Smooth muscle cell (in vitro differentiated cells): ENCODE data around the gene CERK. TPM values are rescaled to one million over a fixed set of nuclear protein-coding genes. Genes with fewer than 3 reads are reported as not detected.

Source experiments
- DNase-seq: peaks from one replicate; lab custom pipeline; 2025; ENCODE audit not compliant: unreplicated experiment; lab: John Stamatoyannopoulos, UW
- H2AFZ ChIP-seq: fragments of 200-600 bp; sonication (generic); 2 replicates; pipeline ENCODE4 v1.6.0; 2016; ENCODE audit warnings: antibody characterized with exemption, low read depth, mild to moderate bottlenecking
- H3F3A ChIP-seq: fragments of 200-600 bp; sonication (generic); 2 replicates; pipeline ENCODE4 v1.6.0; 2017; ENCODE audit warnings: antibody characterized with exemption, low read depth
- H3K27ac ChIP-seq: fragments of 200-600 bp; sonication (generic); 2 replicates; pipeline ENCODE4 v1.5.1; 2016; ENCODE audit warnings: low read depth, mild to moderate bottlenecking
- H3K27me3 ChIP-seq: fragments of 200-600 bp; sonication (generic); 2 replicates; pipeline ENCODE4 v1.6.1; 2016; ENCODE audit warnings: low read depth, mild to moderate bottlenecking
- H3K36me3 ChIP-seq: fragments of 200-600 bp; sonication (generic); 2 replicates; pipeline ENCODE4 v1.5.1; 2016; ENCODE audit warnings: low read depth
- H3K4me1 ChIP-seq: fragments of 200-600 bp; sonication (generic); 2 replicates; pipeline ENCODE4 v1.5.1; 2016; ENCODE audit warnings: low read depth
- H3K4me2 ChIP-seq: fragments of 200-600 bp; sonication (generic); 2 replicates; pipeline ENCODE4 v1.6.0; 2016; ENCODE audit warnings: mild to moderate bottlenecking
- H3K4me3 ChIP-seq: fragments of 200-600 bp; sonication (generic); 2 replicates; pipeline ENCODE4 v1.5.1; 2016; ENCODE audit warnings: mild to moderate bottlenecking
- H3K79me2 ChIP-seq: fragments of 200-600 bp; sonication (generic); 2 replicates; pipeline ENCODE4 v1.6.0; 2016; ENCODE audit warnings: low read depth, mild to moderate bottlenecking
- H3K9ac ChIP-seq: fragments of 200-600 bp; sonication (generic); 2 replicates; pipeline ENCODE4 v1.6.0; 2016; ENCODE audit warnings: low read depth
- H3K9me3 ChIP-seq: fragments of 200-600 bp; sonication (generic); replicated peaks from 2 replicates; pipeline ENCODE4 v1.5.1; 2016; ENCODE audit warnings: low read depth
- H4K20me1 ChIP-seq: fragments of 200-600 bp; sonication (generic); 2 replicates; pipeline ENCODE4 v1.6.0; 2016; ENCODE audit warnings: low read depth
- WGBS: methylation state at CpG from one replicate; pipeline ENCODE4 v1.1.7; 2016; ENCODE audit warnings: low lambda C conversion rate; 5-methylcytosine and 5-hydroxymethylcytosine counted together
- polyA plus RNA-seq: library from polyadenylated mRNA; unstranded; fragments of >200 nt; fragmentation: Nextera tagmentation; extraction: Ambion mirVana; gene quantifications from 2 replicates; pipeline ENCODE4 v1.2.1, GENCODE V29; 2016
- total RNA-seq: library from RNA; depleted of rRNA; stranded (reverse); fragments of >200 nt; gene quantifications from 2 replicates; pipeline ENCODE4 v1.2.3, GENCODE V29; 2014
- TF ChIP-seq, protein P1 (sequence below): fragments of 200-600 bp; sonication (generic); IDR thresholded peaks from 2 replicates; pipeline ENCODE4 v1.5.1; 2017; ENCODE audit warnings: borderline replicate concordance, mild to moderate bottlenecking, antibody characterized with exemption; ENCODE audit not compliant: insufficient read depth, poor library complexity, severe bottlenecking

The CERK gene
- total and polyA plus RNA-seq, 2 experiments from 2014 or later: 25.4 to 25.6 TPM

DNA sequence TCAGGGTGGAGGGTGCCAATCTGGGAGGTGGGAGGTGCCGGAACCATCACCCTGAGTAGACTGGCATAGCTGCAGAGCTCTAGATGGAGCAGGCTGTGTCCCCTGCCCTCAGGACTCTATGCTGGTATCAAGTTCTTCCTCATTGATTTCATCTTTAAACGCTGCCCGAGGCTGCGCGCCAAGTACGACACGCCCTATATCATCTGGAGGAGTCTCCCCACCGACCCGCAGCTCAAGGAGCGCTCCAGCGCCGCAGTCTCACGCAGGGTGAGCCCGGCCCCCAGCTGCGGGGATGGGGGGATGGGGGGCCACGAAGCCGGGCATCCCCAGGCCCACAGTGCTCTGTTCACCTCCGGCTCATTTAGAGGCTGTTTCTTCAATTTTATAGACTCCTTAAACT is 65.3 kb downstream of the CERK start:
- H4K20me1 ChIP-seq: no peaks in the 10 kb centered on the region
- H3K9me3 ChIP-seq: no peaks in the 10 kb centered on the region
- no peak overlapping the region for H3K9ac ChIP-seq
- no peak overlapping the region for H3K27ac ChIP-seq
- H3K4me3 ChIP-seq: no peak overlapping the region
- TF ChIP-seq, protein P1, sequence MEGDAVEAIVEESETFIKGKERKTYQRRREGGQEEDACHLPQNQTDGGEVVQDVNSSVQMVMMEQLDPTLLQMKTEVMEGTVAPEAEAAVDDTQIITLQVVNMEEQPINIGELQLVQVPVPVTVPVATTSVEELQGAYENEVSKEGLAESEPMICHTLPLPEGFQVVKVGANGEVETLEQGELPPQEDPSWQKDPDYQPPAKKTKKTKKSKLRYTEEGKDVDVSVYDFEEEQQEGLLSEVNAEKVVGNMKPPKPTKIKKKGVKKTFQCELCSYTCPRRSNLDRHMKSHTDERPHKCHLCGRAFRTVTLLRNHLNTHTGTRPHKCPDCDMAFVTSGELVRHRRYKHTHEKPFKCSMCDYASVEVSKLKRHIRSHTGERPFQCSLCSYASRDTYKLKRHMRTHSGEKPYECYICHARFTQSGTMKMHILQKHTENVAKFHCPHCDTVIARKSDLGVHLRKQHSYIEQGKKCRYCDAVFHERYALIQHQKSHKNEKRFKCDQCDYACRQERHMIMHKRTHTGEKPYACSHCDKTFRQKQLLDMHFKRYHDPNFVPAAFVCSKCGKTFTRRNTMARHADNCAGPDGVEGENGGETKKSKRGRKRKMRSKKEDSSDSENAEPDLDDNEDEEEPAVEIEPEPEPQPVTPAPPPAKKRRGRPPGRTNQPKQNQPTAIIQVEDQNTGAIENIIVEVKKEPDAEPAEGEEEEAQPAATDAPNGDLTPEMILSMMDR: no peak
- WGBS: 96% methylated on average over 18 of the region's 18 CpGs
- H3K79me2 ChIP-seq: no peaks in the 10 kb centered on the region
- H3K27me3 ChIP-seq: no peaks in the 10 kb centered on the region
- H3F3A ChIP-seq: no peaks in the 10 kb centered on the region
- no peaks in the 10 kb centered on the region for H3K36me3 ChIP-seq
- DNase-seq: no peak
- no peak overlapping the region for H2AFZ ChIP-seq
- H3K4me2 ChIP-seq: no peak overlapping the region
- H3K4me1 ChIP-seq: no peaks in the 10 kb centered on the region

DNA sequence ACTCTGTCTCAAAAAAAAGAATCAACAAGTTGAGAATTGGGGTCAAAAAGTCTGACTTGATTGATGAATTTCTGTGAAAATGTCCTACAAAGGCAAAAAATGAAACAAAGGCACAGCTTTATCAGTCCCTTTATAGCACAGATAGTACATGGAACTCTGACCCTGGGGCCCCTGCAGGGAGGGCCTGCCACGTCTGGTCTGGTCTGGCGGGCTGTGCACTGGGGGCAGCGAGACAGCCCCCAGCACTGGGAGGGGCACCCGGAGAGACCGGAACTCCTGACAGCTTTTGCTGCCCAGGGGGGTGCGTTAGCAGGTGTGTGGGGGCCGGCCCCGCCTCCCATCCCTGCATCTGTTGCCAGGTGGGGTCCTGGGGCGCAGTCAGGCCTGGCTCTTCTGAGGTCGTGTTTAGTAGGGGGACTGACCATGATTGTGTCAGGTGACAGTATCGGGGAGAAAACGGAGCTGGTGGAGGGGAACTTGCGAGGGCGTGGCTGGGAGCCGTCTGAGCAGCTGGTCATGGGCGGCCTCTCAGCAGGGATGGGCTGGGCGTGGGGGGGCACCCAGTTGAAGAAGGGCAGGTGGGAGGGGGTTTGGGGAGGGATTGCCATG is 66.1 kb downstream of the CERK start:
- TF ChIP-seq, protein P1: no peak
- Histone ChIP-seq H3K27me3 (no peaks in the 10 kb centered on the region), H3K4me3 (no peak overlapping the region), H3K36me3 (no peaks in the 10 kb centered on the region), H4K20me1 (no peaks in the 10 kb centered on the region), H2AFZ (no peak overlapping the region), H3K27ac (no peak overlapping the region), H3K79me2 (no peaks in the 10 kb centered on the region), H3F3A (no peaks in the 10 kb centered on the region), H3K4me1 (no peaks in the 10 kb centered on the region), H3K4me2 (no peak overlapping the region), H3K9me3 (no peaks in the 10 kb centered on the region), H3K9ac (no peak overlapping the region)
- 94% methylated on average over 17 of the region's 17 CpGs for WGBS
- no peak for DNase-seq

DNA sequence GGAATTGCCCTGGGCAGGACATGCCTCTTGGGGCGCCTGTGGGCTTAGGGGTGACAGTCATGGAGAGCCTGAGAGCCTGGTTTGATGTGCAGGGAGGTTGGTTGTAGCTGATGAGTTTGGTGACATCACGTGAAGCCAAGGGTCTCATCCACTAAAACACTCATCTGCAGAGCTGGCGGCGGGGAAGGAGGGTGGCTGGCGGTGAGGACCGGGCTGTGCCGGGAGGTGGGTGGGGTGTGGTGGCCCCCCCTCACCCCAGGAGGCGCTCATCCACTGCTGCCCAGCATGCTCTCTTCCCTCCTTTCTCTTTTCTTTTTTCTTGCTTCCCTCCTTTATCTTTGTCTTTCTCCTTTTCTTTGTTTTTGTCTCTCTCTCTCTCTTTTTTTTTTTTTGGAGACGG is 68.9 kb downstream of the CERK start:
- H3K4me3 ChIP-seq: no peak overlapping the region
- no peaks in the 10 kb centered on the region for H4K20me1 ChIP-seq
- no peak overlapping the region for H2AFZ ChIP-seq
- H3K4me1 ChIP-seq: no peaks in the 10 kb centered on the region
- no peak overlapping the region for H3K4me2 ChIP-seq
- no peak overlapping the region for H3K9ac ChIP-seq
- H3K27me3 ChIP-seq: no peaks in the 10 kb centered on the region
- DNase-seq: no peak
- H3K79me2 ChIP-seq: no peaks in the 10 kb centered on the region
- H3K9me3 ChIP-seq: no peaks in the 10 kb centered on the region
- TF ChIP-seq, protein P1: no peak
- no peak overlapping the region for H3K27ac ChIP-seq
- 100% methylated on average over 7 of the region's 9 CpGs for WGBS
- no peaks in the 10 kb centered on the region for H3K36me3 ChIP-seq
- H3F3A ChIP-seq: no peaks in the 10 kb centered on the region

DNA sequence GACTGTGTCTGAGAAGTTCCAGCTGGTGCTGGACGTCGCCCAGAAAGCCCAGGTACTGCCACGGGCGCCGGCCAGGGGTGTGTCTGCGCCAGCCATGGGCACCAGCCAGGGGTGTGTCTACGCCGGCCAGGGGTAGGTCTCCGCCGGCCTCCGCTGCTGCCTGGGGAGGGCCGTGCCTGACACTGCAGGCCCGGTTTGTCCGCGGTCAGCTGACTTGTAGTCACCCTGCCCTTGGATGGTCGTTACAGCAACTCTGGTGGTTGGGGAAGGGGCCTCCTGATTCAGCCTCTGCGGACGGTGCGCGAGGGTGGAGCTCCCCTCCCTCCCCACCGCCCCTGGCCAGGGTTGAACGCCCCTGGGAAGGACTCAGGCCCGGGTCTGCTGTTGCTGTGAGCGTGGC is 69.9 kb downstream of the CERK start:
- no peaks in the 10 kb centered on the region for H3K79me2 ChIP-seq
- no peak overlapping the region for H3K4me3 ChIP-seq
- H3K36me3 ChIP-seq: no peaks in the 10 kb centered on the region
- no peaks in the 10 kb centered on the region for H3K27me3 ChIP-seq
- DNase-seq: no peak
- 91% methylated on average over 20 of the region's 24 CpGs for WGBS
- TF ChIP-seq, protein P1: no peak
- no peaks in the 10 kb centered on the region for H3K4me1 ChIP-seq
- H2AFZ ChIP-seq: no peak overlapping the region
- no peak overlapping the region for H3K27ac ChIP-seq
- H3K4me2 ChIP-seq: no peak overlapping the region
- no peaks in the 10 kb centered on the region for H4K20me1 ChIP-seq
- H3F3A ChIP-seq: no peaks in the 10 kb centered on the region
- H3K9ac ChIP-seq: no peak overlapping the region
- H3K9me3 ChIP-seq: no peaks in the 10 kb centered on the region
